ENCODE measurements around the gene JMJD8.

Gene JMJD8

DNA sequence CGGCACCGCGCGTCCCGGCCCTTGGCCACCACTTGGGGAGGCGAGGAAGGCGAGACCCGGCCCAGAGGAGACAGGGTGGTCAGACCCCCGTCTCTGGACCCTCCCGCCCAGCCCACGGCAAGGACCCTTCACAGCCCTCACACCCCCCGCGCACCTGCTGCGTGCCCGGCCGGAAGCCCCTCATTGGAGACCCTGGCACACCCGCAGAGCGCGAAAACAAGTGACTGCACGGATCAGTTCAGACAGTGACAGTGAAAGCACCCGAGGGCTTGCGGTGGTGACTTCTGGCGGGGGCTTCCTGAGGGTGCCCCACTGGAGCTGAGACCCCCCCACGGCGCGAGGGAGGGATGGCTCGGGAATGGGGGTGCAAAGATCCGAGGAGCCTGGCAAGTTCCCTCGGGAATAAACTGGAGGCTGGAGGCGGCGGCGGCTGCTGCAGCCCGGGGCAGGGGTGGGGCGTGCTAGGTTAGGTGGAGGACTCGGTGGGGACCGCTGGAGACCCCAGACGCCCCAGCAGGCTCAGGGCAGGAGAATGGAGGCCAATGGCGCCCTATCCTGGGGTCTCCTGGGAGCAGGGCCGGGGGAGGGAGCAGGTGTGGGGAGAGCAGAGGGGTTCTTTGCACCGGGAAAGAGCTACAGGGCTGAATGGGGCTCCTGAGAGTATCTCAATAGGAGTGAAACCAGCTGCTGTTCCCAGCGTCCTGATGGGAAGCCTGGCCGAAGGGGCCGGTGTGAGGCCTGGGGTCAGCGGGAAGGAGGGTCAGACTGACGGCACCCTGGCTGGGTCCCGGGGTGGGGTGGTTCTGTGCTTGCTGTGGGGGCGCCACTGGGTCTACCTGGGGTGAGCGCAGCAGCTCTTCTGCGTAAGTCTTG is 22.3 kb upstream of the JMJD8 start:
- Histone ChIP-seq H3K27me3 (ENCODE audit: low read depth, low read length) (peaks cover 70% of the 10 kb centered on the region), H3K4me3 (ENCODE audit: low read depth in 1 of 2, low read length in 2 of 2) (no peak overlapping the region), H3K27ac (ENCODE audit: low read length) (no peak overlapping the region), H3K9me3 (ENCODE audit: control insufficient read depth in 1 of 2, low read length in 2 of 2) (no peaks in the 10 kb centered on the region), H3K4me1 (ENCODE audit: control insufficient read depth in 1 of 2, insufficient read depth in 2 of 2, low read length in 2 of 2) (peaks cover 0 to 18% of the 10 kb centered on the region in 2 donors), H3K36me3 (ENCODE audit: control insufficient read depth in 1 of 2, insufficient read depth in 2 of 2, low read length in 2 of 2) (no peaks in the 10 kb centered on the region)

DNA sequence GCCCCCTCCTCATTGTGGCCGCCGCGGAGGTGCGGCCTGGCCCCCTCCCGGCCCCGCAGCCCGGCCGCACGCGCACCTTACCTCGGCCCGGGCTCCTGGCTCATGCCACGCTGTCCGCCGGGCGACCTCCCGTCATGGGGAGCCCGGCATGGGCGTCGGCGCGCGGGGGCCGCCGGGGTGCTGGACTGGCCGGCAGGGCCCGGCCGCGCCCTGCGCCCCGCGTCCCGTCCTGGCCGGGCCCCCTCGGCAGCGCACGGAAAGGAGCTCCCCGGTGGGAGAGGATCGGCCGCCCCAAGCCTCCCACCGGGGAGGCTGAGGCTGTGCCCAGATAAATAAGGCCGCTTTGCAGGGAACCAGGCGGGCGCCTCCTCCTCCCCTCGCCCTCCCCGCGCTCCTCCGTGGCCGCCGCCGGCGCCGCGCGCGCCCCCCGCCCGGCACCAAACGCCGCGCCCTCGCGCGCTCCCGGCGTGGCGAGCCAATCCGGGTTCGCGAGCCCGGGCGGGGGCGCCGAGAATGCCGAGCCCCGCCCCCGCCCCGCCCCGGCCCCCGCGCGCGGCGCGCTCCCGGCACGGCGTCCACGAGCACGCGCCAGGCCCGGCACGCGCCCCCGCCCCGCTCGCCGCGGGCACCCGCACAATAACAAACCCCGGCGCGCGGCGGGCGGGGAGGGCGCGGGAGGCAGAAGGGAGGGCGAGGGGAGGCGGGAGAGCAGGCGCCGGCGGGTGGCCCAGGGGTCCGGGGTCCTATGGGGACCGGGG is 21.5 kb upstream of the JMJD8 start, which contains the start of gene FBXL16:
Gene FBXL16, minus strand, starts transcription at position 371 of the 758 bp plus-strand sequence. CDS start 8,396 bp downstream, outside the sequence.
- Histone ChIP-seq H3K27ac (ENCODE audit: low read length) (no peak within 1 kb of the TSS), H3K27me3 (ENCODE audit: low read depth, low read length) (peaks cover 62% of the 10 kb centered on the region), H3K4me1 (ENCODE audit: control insufficient read depth in 1 of 2, insufficient read depth in 2 of 2, low read length in 2 of 2) (peaks cover 0 to 26% of the 10 kb centered on the region in 2 donors), H3K4me3 (ENCODE audit: low read depth in 1 of 2, low read length in 2 of 2) (no peak within 1 kb of the TSS), H3K9me3 (ENCODE audit: control insufficient read depth in 1 of 2, low read length in 2 of 2) (no peaks in the 10 kb centered on the region), H3K36me3 (ENCODE audit: control insufficient read depth in 1 of 2, insufficient read depth in 2 of 2, low read length in 2 of 2) (no peaks in the 10 kb centered on the region)

DNA sequence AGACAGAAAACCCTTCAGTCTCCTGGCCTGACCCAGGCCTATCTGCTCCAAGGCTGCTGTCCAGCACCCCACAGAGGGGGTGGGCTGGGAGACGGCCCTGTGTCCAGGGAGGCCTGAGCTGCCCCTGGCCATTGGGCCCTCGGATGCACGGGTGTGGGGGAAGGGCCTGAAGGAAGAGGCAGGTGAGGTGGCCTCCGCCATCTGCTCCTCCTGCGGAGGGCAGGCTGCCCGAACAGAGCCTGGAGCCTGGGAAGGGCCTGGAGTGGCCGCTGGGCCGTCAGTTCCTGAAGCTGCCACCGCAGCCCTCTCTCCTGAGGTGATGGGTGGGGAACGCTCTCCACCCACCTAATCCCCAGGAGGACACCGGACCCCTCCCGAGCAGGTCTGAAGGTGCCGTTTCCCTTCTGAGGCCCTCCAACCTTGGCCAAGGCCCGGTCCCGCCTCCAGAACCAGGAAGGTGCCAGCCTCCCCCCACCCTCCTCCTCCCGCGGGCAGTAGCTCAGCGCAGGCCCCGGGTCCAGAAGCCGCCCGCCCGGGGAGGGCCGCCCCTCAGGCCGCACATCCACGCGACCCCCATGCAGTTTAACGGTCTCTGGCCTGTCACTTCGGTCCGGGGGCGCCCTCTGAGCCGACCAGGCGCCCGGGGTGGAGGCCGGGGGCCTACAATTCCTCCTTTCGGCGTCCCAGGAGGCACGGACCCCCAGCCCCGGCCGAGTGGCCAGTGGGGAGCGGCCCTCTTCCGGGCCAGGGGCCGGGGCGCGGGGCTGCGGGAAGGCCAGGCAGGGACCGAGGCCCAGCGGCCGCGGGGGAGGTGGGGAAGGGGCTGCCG is 20.6 kb upstream of the JMJD8 start:
- Histone ChIP-seq H3K27ac (ENCODE audit: low read length) (no peak overlapping the region), H3K27me3 (ENCODE audit: low read depth, low read length) (peaks cover 56% of the 10 kb centered on the region), H3K4me1 (ENCODE audit: control insufficient read depth in 1 of 2, insufficient read depth in 2 of 2, low read length in 2 of 2) (peaks cover 0 to 24% of the 10 kb centered on the region in 2 donors), H3K4me3 (ENCODE audit: low read depth in 1 of 2, low read length in 2 of 2) (no peak overlapping the region), H3K36me3 (ENCODE audit: control insufficient read depth in 1 of 2, insufficient read depth in 2 of 2, low read length in 2 of 2) (no peaks in the 10 kb centered on the region), H3K9me3 (ENCODE audit: control insufficient read depth in 1 of 2, low read length in 2 of 2) (no peaks in the 10 kb centered on the region)

DNA sequence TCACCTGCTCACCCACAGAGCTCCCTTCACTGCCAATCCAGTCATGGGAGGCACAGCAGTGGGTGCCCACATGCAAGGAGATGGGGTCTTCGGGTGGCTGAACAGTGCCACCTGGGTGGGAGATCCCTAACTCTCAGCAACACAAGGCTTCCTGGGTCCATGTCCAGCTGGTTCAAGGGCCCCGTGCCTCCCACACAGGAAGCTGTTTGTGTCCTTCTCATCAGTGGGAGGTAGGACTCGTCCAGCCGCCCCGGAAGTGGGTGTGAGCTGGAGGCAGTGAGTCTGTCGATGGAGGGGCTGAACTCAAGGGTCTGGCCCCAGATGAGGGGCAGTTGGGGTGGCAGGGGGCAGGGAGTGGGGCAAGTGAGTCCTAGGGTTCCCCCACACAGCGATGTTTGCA is 19.9 kb upstream of the JMJD8 start:
- H3K27me3 ChIP-seq (ENCODE audit: low read depth, low read length), result peaks cover 53% of the 10 kb centered on the region
- no peaks in the 10 kb centered on the region for H3K36me3 ChIP-seq (ENCODE audit: control insufficient read depth in 1 of 2, insufficient read depth in 2 of 2, low read length in 2 of 2)
- H3K4me3 ChIP-seq (ENCODE audit: low read depth in 1 of 2, low read length in 2 of 2), result no peak overlapping the region
- H3K27ac ChIP-seq (ENCODE audit: low read length), result no peak overlapping the region
- peaks cover 0 to 23% of the 10 kb centered on the region in 2 donors for H3K4me1 ChIP-seq (ENCODE audit: control insufficient read depth in 1 of 2, insufficient read depth in 2 of 2, low read length in 2 of 2)
- H3K9me3 ChIP-seq (ENCODE audit: control insufficient read depth in 1 of 2, low read length in 2 of 2), result no peaks in the 10 kb centered on the region

DNA sequence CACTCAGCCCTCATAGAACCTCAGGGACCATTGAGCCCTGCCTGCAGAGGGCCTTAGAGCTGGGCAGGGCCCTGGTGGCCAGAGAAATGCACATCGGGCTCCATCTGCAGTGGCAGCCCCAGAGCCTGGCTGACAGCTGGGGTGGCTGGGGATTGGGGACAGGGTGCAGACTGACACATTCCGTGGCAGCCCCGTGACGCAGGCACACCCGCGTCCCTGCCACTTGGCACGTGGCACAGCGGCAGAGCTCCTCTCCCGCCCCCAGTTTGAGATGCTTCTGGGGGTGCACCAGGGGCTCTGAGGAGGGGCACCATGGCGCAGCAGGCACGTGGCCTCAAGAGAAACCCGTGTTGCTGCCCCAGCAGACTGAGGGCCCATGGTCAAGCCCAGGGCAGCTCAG is 19.3 kb upstream of the JMJD8 start:
- H3K4me1 ChIP-seq (ENCODE audit: control insufficient read depth in 1 of 2, insufficient read depth in 2 of 2, low read length in 2 of 2), result peaks cover 0 to 23% of the 10 kb centered on the region in 2 donors
- no peaks in the 10 kb centered on the region for H3K36me3 ChIP-seq (ENCODE audit: control insufficient read depth in 1 of 2, insufficient read depth in 2 of 2, low read length in 2 of 2)
- no peaks in the 10 kb centered on the region for H3K9me3 ChIP-seq (ENCODE audit: control insufficient read depth in 1 of 2, low read length in 2 of 2)
- peaks cover 47% of the 10 kb centered on the region for H3K27me3 ChIP-seq (ENCODE audit: low read depth, low read length)
- H3K4me3 ChIP-seq (ENCODE audit: low read depth in 1 of 2, low read length in 2 of 2), result no peak overlapping the region
- no peak overlapping the region for H3K27ac ChIP-seq (ENCODE audit: low read length)

DNA sequence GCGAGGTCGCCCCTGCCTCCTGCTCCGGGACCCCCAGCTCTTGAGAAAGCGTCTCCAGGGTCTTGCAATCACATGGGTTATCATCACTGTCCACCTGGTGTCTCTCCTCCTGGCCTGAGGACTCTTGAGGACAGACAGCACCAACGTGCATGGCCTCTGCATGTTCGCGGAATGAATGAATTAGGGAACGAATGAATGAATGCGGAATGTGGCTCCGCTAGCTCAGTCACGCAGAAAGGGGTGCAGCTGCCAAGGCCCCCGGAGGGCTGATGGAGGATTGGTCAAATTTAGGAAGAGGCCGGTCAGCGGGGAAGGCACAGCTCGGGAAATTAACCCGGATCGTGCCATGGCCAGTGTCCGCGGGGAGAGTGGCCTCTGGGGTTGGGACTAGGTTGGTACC is 18.2 kb upstream of the JMJD8 start:
- H3K27ac ChIP-seq (ENCODE audit: low read length), result no peak overlapping the region
- peaks cover 39% of the 10 kb centered on the region for H3K27me3 ChIP-seq (ENCODE audit: low read depth, low read length)
- no peak overlapping the region for H3K4me3 ChIP-seq (ENCODE audit: low read depth in 1 of 2, low read length in 2 of 2)
- H3K9me3 ChIP-seq (ENCODE audit: control insufficient read depth in 1 of 2, low read length in 2 of 2), result no peaks in the 10 kb centered on the region
- H3K4me1 ChIP-seq (ENCODE audit: control insufficient read depth in 1 of 2, insufficient read depth in 2 of 2, low read length in 2 of 2), result peaks cover 0 to 23% of the 10 kb centered on the region in 2 donors
- H3K36me3 ChIP-seq (ENCODE audit: control insufficient read depth in 1 of 2, insufficient read depth in 2 of 2, low read length in 2 of 2), result no peaks in the 10 kb centered on the region

DNA sequence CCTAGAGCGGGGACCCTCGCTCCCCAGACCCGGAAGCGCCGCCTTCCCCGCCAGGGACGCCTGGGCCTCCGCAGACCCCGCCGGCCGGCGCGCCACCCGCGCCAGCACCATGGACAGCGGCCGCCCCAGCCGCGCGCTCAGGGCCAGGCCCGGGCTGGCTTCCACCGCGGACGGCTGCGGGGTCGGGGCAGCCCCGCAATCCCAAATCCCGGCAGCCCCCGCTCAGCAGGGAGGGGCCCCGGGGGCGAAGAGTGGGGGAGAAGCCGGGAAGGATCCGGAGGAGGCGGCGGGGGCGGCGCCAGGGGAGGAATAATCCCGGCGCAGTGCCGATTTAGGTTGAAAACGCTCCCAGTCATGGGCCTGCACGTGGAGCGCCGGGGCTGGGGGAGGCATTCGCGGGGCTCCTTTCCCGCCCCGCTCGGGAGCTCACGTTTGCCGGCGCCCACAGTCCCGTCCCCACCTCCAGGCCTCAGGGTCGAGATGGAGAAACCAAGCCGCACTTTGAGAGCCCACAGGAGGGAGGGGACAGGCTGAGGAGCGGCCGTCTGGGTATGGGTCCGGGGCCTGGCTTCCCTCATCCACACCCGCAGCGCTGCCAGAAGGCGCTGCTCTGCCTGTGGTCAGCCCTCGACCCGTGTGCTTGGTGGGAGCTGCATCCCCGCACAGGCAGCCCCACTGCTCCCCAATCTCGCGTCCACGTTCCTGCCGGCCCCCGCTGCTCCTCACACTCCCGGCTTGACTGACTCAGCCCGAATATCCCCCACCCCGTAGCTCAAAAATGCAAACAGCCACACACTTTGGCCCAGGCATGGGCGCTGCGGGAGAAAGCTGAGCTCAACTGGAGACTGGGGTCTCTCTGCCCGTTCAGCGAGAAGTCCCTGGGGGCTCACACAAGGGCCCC is 16.8 kb upstream of the JMJD8 start:
- Histone ChIP-seq H3K4me3 (ENCODE audit: low read depth in 1 of 2, low read length in 2 of 2) (no peak overlapping the region), H3K9me3 (ENCODE audit: control insufficient read depth in 1 of 2, low read length in 2 of 2) (no peaks in the 10 kb centered on the region), H3K27ac (ENCODE audit: low read length) (no peak overlapping the region), H3K27me3 (ENCODE audit: low read depth, low read length) (peaks cover 30% of the 10 kb centered on the region), H3K4me1 (ENCODE audit: control insufficient read depth in 1 of 2, insufficient read depth in 2 of 2, low read length in 2 of 2) (peaks cover 0 to 16% of the 10 kb centered on the region in 2 donors), H3K36me3 (ENCODE audit: control insufficient read depth in 1 of 2, insufficient read depth in 2 of 2, low read length in 2 of 2) (no peaks in the 10 kb centered on the region)

DNA sequence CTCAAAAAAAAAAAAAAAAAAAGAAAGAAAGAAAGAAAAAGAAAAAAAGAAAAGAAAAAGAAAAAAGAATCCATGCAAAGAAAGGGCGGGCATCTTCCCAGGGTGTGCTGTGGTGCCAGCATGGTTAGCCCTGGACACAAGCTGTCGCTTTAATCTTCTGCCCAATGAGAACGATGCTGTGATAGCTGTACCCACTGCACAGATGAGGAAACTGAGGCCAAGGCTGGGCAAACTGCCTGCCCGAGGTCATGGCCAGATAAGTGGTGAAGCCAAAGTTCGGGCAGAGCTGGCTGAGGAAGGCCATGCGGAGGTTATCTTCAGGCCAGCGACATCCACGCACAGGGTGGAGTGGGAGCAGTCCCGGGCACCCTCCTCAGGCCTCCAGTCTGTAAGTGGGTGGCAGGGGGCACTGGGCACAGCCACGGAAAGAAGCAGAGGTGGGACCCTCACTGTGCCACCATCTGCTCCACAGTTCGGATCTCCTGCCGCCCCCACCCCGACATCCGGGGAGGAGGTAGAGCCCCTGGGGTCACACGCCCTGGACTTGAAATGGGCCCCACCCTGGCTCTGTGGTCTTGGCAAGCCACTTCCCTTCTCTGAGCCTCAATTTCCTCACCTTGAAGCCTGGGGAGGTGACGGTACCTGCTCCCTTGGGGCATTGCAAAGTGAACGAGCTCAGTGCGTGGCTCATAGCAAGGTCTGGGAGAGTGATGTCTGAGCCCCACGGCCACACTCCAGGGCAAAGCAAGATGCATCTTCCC is 15.0 kb upstream of the JMJD8 start:
- no peak overlapping the region for H3K27ac ChIP-seq (ENCODE audit: low read length)
- peaks cover 34% of the 10 kb centered on the region for H3K27me3 ChIP-seq (ENCODE audit: low read depth, low read length)
- H3K9me3 ChIP-seq (ENCODE audit: control insufficient read depth in 1 of 2, low read length in 2 of 2), result no peaks in the 10 kb centered on the region
- peaks cover 0 to 29% of the 10 kb centered on the region in 2 donors for H3K4me1 ChIP-seq (ENCODE audit: control insufficient read depth in 1 of 2, insufficient read depth in 2 of 2, low read length in 2 of 2)
- H3K4me3 ChIP-seq (ENCODE audit: low read depth in 1 of 2, low read length in 2 of 2), result no peak overlapping the region
- H3K36me3 ChIP-seq (ENCODE audit: control insufficient read depth in 1 of 2, insufficient read depth in 2 of 2, low read length in 2 of 2), result no peaks in the 10 kb centered on the region

DNA sequence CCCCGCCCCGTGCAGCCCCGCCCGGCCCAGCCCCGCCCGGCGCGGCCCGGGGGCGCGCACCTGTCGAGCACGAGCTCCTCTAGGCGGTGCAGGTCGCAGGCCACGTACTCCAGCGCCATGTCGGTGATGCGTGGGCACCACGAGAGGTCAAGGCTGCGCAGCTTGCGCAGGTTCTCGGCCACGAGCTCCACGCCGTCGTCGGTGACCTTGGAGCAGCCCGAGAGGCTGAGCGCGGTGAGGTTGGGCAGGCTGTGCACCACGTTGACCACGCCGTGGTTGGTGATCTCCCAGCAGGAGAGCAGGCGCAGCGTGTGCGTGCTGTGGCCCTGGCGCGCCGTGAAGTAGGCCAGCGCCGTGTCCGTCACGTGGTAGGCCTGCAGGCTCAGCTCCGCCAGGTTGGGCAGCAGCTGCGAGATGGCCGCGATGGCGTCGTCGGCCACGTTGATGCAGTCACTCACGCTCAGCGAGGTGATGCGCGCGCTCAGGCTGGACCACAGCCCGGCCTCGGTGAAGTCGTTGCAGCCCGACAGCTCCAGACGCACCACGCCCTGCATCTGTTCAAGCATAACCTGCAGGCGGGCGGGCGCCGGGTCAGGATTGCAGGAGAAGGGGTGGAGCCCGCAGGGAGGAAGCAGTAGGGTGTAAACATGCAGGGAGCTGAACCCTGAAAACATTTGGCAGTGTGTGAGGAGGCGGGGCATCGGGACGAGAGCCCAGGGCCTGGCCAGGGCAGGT is 11.4 kb upstream of the JMJD8 start:
- Histone ChIP-seq H3K27ac (ENCODE audit: low read length) (no peak overlapping the region), H3K27me3 (ENCODE audit: low read depth, low read length) (peaks cover 27% of the 10 kb centered on the region), H3K4me3 (ENCODE audit: low read depth in 1 of 2, low read length in 2 of 2) (peak overlapping the region in 1 of 2 donors; percentile 15), H3K9me3 (ENCODE audit: control insufficient read depth in 1 of 2, low read length in 2 of 2) (no peaks in the 10 kb centered on the region), H3K4me1 (ENCODE audit: control insufficient read depth in 1 of 2, insufficient read depth in 2 of 2, low read length in 2 of 2) (peaks cover 0 to 31% of the 10 kb centered on the region in 2 donors), H3K36me3 (ENCODE audit: control insufficient read depth in 1 of 2, insufficient read depth in 2 of 2, low read length in 2 of 2) (no peaks in the 10 kb centered on the region)
